Liver (tissue), 9 donors: ENCODE data around the gene TEX10. TPM values are rescaled to one million over a fixed set of nuclear protein-coding genes. Genes with fewer than 3 reads are reported as not detected.

Experiments used
- DNase-seq: peaks from one replicate; pipeline ENCODE4 v3.0.0-alpha.2; 2017; ENCODE audit warnings: low spot score
- H3K27ac ChIP-seq, 2 donors: one replicate each; pipeline ENCODE4 v1.7.0; 2013; ENCODE audit warnings: inconsistent platforms in 2 of 2, low read length in 2 of 2, control low read depth in 1 of 2, low read depth in 1 of 2, mild to moderate bottlenecking in 1 of 2
- H3K27me3 ChIP-seq, 4 donors: one replicate each; pipeline versions ENCODE4 v1.6.1 to v1.7.0; 2013; ENCODE audit warnings: low read length in 3 of 4, inconsistent platforms in 1 of 4, mild to moderate bottlenecking in 1 of 4, moderate library complexity in 1 of 4; ENCODE audit not compliant: control insufficient read depth in 4 of 4, insufficient read depth in 4 of 4
- H3K36me3 ChIP-seq, 4 donors: one replicate each; pipeline versions ENCODE4 v1.6.1 to v1.7.0; 2013; ENCODE audit warnings: low read length in 3 of 4, mild to moderate bottlenecking in 3 of 4, low read depth in 1 of 4, moderate library complexity in 1 of 4; ENCODE audit not compliant: control insufficient read depth in 4 of 4, insufficient read depth in 3 of 4
- H3K4me1 ChIP-seq, 4 donors: one replicate each; pipeline versions ENCODE4 v1.6.1 to v1.7.0; 2013; ENCODE audit warnings: low read length in 3 of 4, mild to moderate bottlenecking in 3 of 4, moderate library complexity in 1 of 4; ENCODE audit not compliant: control insufficient read depth in 4 of 4, insufficient read depth in 4 of 4
- H3K4me3 ChIP-seq, 3 donors: one replicate each; pipeline versions ENCODE4 v1.6.1 to v1.7.0; 2013; ENCODE audit warnings: low read length in 3 of 3, control low read depth in 1 of 3, low read depth in 1 of 3, mild to moderate bottlenecking in 1 of 3
- H3K9ac ChIP-seq, 2 donors: one replicate each; pipeline ENCODE4 v1.7.0; 2013; ENCODE audit warnings: low read length in 2 of 2, mild to moderate bottlenecking in 2 of 2, moderate library complexity in 2 of 2, control low read depth in 1 of 2, low read depth in 1 of 2
- H3K9me3 ChIP-seq, 4 donors: one replicate each; pipeline versions ENCODE4 v1.6.1 to v1.7.0; 2013; ENCODE audit warnings: low read length in 3 of 4; ENCODE audit not compliant: control insufficient read depth in 4 of 4
- ATF3 ChIP-seq: IDR thresholded peaks from 2 replicates; pipeline ENCODE4 v1.6.1; 2016; ENCODE audit warnings: antibody characterized with exemption
- CTCF ChIP-seq: fragments of 150-350 bp; IDR thresholded peaks from 2 replicates; pipeline ENCODE4 v1.5.1; 2017; ENCODE audit warnings: improper control_type of control experiment, low read depth, low read length; ENCODE audit not compliant: missing input control
- EGR1 ChIP-seq, 2 donors: IDR thresholded peaks; 2 replicates each; pipeline ENCODE4 v1.6.1; 2016 to 2018; ENCODE audit warnings: antibody characterized with exemption in 2 of 2, low read depth in 2 of 2
- FOXA1 ChIP-seq: IDR thresholded peaks from 2 replicates; pipeline ENCODE4 v1.6.1; 2016; ENCODE audit warnings: antibody characterized with exemption
- FOXA2 ChIP-seq: IDR thresholded peaks from 2 replicates; pipeline ENCODE4 v1.6.1; 2016; ENCODE audit warnings: antibody characterized with exemption
- GABPA ChIP-seq, 2 donors: IDR thresholded peaks in 1 of 2; conservative IDR thresholded peaks in 1 of 2; 2 replicates each; pipeline ENCODE4 v1.6.1; 2016; ENCODE audit warnings: antibody characterized with exemption in 2 of 2, mild to moderate bottlenecking in 1 of 2, moderate library complexity in 1 of 2
- HNF4A ChIP-seq, 2 donors: conservative IDR thresholded peaks; 2 replicates each; pipeline ENCODE4 v1.6.1; 2016; ENCODE audit warnings: antibody characterized with exemption in 2 of 2, mild to moderate bottlenecking in 2 of 2
- HNF4G ChIP-seq: IDR thresholded peaks from 2 replicates; pipeline ENCODE4 v1.6.1; 2016; ENCODE audit warnings: antibody characterized with exemption
- JUND ChIP-seq, 2 donors: IDR thresholded peaks; 2 replicates each; pipeline ENCODE4 v1.6.1; 2016; ENCODE audit warnings: antibody characterized with exemption in 2 of 2
- MAX ChIP-seq: IDR thresholded peaks from 2 replicates; pipeline ENCODE4 v1.6.1; 2016; ENCODE audit warnings: antibody characterized with exemption
- NR2F2 ChIP-seq: IDR thresholded peaks from 2 replicates; pipeline ENCODE4 v1.6.1; 2016; ENCODE audit warnings: antibody characterized with exemption
- RAD21 ChIP-seq, 2 donors: IDR thresholded peaks; 2 replicates each; pipeline ENCODE4 v1.6.1; 2016; ENCODE audit warnings: antibody characterized with exemption in 2 of 2, mild to moderate bottlenecking in 2 of 2
- REST ChIP-seq: IDR thresholded peaks from 2 replicates; pipeline ENCODE4 v1.6.1; 2016; ENCODE audit warnings: antibody characterized with exemption, mild to moderate bottlenecking
- RXRA ChIP-seq, 2 donors: IDR thresholded peaks; 2 replicates each; pipeline ENCODE4 v1.6.1; 2017 to 2018; ENCODE audit warnings: antibody characterized with exemption in 2 of 2, mild to moderate bottlenecking in 1 of 2
- SP1 ChIP-seq: IDR thresholded peaks from 2 replicates; pipeline ENCODE4 v1.6.1; 2018; ENCODE audit warnings: antibody characterized with exemption, mild to moderate bottlenecking
- TAF1 ChIP-seq: conservative IDR thresholded peaks from 2 replicates; pipeline ENCODE4 v1.6.1; 2016; ENCODE audit warnings: antibody characterized with exemption, mild to moderate bottlenecking
- YY1 ChIP-seq: IDR thresholded peaks from 2 replicates; pipeline ENCODE4 v1.6.1; 2016; ENCODE audit warnings: antibody characterized with exemption, mild to moderate bottlenecking
- ZBTB33 ChIP-seq: IDR thresholded peaks from 2 replicates; pipeline ENCODE4 v1.6.1; 2016; ENCODE audit warnings: antibody characterized with exemption
- WGBS: extraction: QIAGEN DNeasy Blood & Tissue Kit; methylation state at CpG from one replicate; pipeline ENCODE4 v1.1.7; 2013; 5-methylcytosine and 5-hydroxymethylcytosine counted together
- polyA plus RNA-seq, 2 donors: library from polyadenylated mRNA; stranded (reverse) in 1 of 2; unstranded in 1 of 2; fragments of 200-250 nt in 1 of 2; fragments of >200 nt in 1 of 2; fragmentation: Nextera tagmentation in 1 of 2; extraction: Ambion mirVana in 1 of 2; gene quantifications; one replicate each; pipeline versions ENCODE4 v1.2.1 to v1.2.3, GENCODE V29; 2013 to 2015
- total RNA-seq, 2 donors: library from RNA; depleted of rRNA; stranded (reverse); fragments of >200 nt; gene quantifications; one replicate each; pipeline ENCODE4 v1.2.3, GENCODE V29; 2014
- donor health status: healthy.
- donor health status: healthy.
- donor health status: healthy.
- donor health status: healthy.
- donor health status: healthy.

The TEX10 gene
- total and polyA plus RNA-seq, 4 donors, result 3.3 to 10.0 (median 6.1) TPM

GRCh38 chr9:100372648-100373047 lies 19.9 kb upstream of the TEX10 start:
- DNase-seq, result no peak
- Histone ChIP-seq H3K9ac (no peak overlapping the region), H3K4me3 (no peak overlapping the region), H3K9me3 (peaks cover 0 to 12% (median 7%) of the 10 kb centered on the region in 4 donors), H3K36me3 (no peaks in the 10 kb centered on the region), H3K4me1 (no peaks in the 10 kb centered on the region), H3K27ac (no peak overlapping the region), H3K27me3 (no peaks in the 10 kb centered on the region)
- 97% methylated on average over 3 of the region's 3 CpGs for WGBS
- no peak for TF ChIP-seq FOXA1
- TF ChIP-seq GABPA (IDR thresholded peaks at IDR 0.05 in 1 of 2, conservative IDR thresholded peaks at IDR 0.05 in 1 of 2), result no peak
- no peak for TF ChIP-seq YY1
- no peak for TF ChIP-seq ATF3
- no peak for TF ChIP-seq EGR1 (IDR thresholded peaks at IDR 0.05; ENCODE audit: low read depth in 2 of 2)
- no peak for TF ChIP-seq ZBTB33
- TF ChIP-seq RXRA (IDR thresholded peaks at IDR 0.05), result no peak
- no peak for TF ChIP-seq HNF4A (conservative IDR thresholded peaks at IDR 0.05)
- no peak for TF ChIP-seq RAD21 (IDR thresholded peaks at IDR 0.05)
- no peak for TF ChIP-seq HNF4G
- no peak for TF ChIP-seq SP1
- TF ChIP-seq NR2F2, result no peak
- no peak for TF ChIP-seq MAX
- TF ChIP-seq FOXA2, result no peak
- no peak for TF ChIP-seq JUND (IDR thresholded peaks at IDR 0.05)
- TF ChIP-seq TAF1, result no peak

GRCh38 chr9:100370064-100370723 lies 17.5 kb upstream of the TEX10 start:
- Histone ChIP-seq H3K4me1 (no peaks in the 10 kb centered on the region), H3K9me3 (peaks cover 0 to 13% (median 3%) of the 10 kb centered on the region in 4 donors), H3K36me3 (no peaks in the 10 kb centered on the region), H3K27me3 (no peaks in the 10 kb centered on the region), H3K9ac (no peak overlapping the region), H3K4me3 (no peak overlapping the region), H3K27ac (no peak overlapping the region)
- no peak for DNase-seq
- 92% methylated on average over 7 of the region's 7 CpGs for WGBS
- TF ChIP-seq YY1 (no peak), RAD21 (IDR thresholded peaks at IDR 0.05) (peak in 1 of 2 donors; percentile 19), JUND (IDR thresholded peaks at IDR 0.05) (no peak), ATF3 (no peak), HNF4G (no peak), EGR1 (IDR thresholded peaks at IDR 0.05; ENCODE audit: low read depth in 2 of 2) (no peak)

- no peak for DNase-seq
- Histone ChIP-seq H3K27ac (no peak overlapping the region), H3K9me3 (peaks cover 0 to 16% (median 4%) of the 10 kb centered on the region in 4 donors), H3K4me1 (no peaks in the 10 kb centered on the region), H3K27me3 (no peaks in the 10 kb centered on the region), H3K4me3 (no peak overlapping the region), H3K9ac (no peak overlapping the region), H3K36me3 (no peaks in the 10 kb centered on the region)
- 85% methylated on average over 9 of the region's 9 CpGs for WGBS
- no peak for TF ChIP-seq MAX
- TF ChIP-seq REST, result no peak
- no peak for TF ChIP-seq CTCF
These were observed 15.9 kb upstream of the TEX10 start for GRCh38 chr9:100368672-100369071.
